ENCODE measurements around the gene TNNT3. TPM values are rescaled to one million over a fixed set of nuclear protein-coding genes. Genes with fewer than 3 reads are reported as not detected.

The TNNT3 gene
- total RNA-seq, 1 experiment from 2014 or later = 0.71 TPM

GRCh38 chr11:1969776-1970175 lies 50.3 kb downstream of the TNNT3 start:
- Histone ChIP-seq H4K20me1 (ENCODE audit: insufficient read depth) (no peaks in the 10 kb centered on the region), H3K9me2 (ENCODE audit: insufficient read depth) (no peaks in the 10 kb centered on the region), H3K9ac (ENCODE audit: low read length) (no peak overlapping the region), H3K36me3 (ENCODE audit: control insufficient read depth in 1 of 2, insufficient read depth in 2 of 2, low read length in 2 of 2) (no peaks in the 10 kb centered on the region), H3K79me2 (ENCODE audit: insufficient read depth, low read length) (no peaks in the 10 kb centered on the region), H3K27ac (ENCODE audit: low read depth, low read length) (no peak overlapping the region), H2AFZ (ENCODE audit: low read depth, low read length, poor library complexity, severe bottlenecking) (no peak overlapping the region), H3K4me2 (ENCODE audit: low read length) (no peak overlapping the region), H3K4me1 (ENCODE audit: control insufficient read depth in 1 of 2, insufficient read depth in 2 of 2, low read length in 2 of 2) (no peaks in the 10 kb centered on the region), H3K4me3 (replicated peaks in 1 of 2; ENCODE audit: low read depth in 1 of 2, low read length in 2 of 2) (no peak overlapping the region), H3K27me3 (ENCODE audit: insufficient read depth, low read length) (no peaks in the 10 kb centered on the region), H3K9me3 (ENCODE audit: control insufficient read depth in 1 of 2, insufficient read depth in 1 of 2, low read depth in 1 of 2, low read length in 2 of 2) (no peaks in the 10 kb centered on the region)
- BruUV-seq (replicated peaks) = no TSS peak
- TF ChIP-seq EZH2 (IDR thresholded peaks at IDR 0.05) = no peak
- no peak for TF ChIP-seq FOSL1 (IDR thresholded peaks at IDR 0.05; ENCODE audit: low read depth)
- no peak for TF ChIP-seq POLR2AphosphoS5 (IDR thresholded peaks at IDR 0.05; ENCODE audit: low read depth, low read length)
- no peak for TF ChIP-seq ATF3 (IDR thresholded peaks at IDR 0.05)
- no peak for TF ChIP-seq EZH2phosphoT487 (IDR thresholded peaks at IDR 0.05; ENCODE audit: borderline replicate concordance)
- no peak for TF ChIP-seq YY1 (IDR thresholded peaks at IDR 0.05; ENCODE audit: extremely low read depth, insufficient replicate concordance, low read depth, low read length)
- TF ChIP-seq, protein P1, sequence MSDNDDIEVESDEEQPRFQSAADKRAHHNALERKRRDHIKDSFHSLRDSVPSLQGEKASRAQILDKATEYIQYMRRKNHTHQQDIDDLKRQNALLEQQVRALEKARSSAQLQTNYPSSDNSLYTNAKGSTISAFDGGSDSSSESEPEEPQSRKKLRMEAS (IDR thresholded peaks at IDR 0.05) = no peak
- CTCF ChIA-PET = interaction anchor here (0.7 kb wide), 1 partner anchor 182 kb away, joined by 3 read pairs; no protein-coding TSS in a partner anchor
- intact Hi-C loops (cut with micrococcal nuclease) = no loop called here
- ATAC-seq = no peak
- RAD21 ChIA-PET (ENCODE audit: low non-redundant PET in 1 of 2, low total read pairs in 2 of 2, uncharacterized antibody in 2 of 2, unreplicated experiment in 2 of 2) = no interaction called here
- DNase-seq (ENCODE audit: low read depth, low spot score) = no peak
- POLR2A ChIA-PET = no interaction called here

DNA sequence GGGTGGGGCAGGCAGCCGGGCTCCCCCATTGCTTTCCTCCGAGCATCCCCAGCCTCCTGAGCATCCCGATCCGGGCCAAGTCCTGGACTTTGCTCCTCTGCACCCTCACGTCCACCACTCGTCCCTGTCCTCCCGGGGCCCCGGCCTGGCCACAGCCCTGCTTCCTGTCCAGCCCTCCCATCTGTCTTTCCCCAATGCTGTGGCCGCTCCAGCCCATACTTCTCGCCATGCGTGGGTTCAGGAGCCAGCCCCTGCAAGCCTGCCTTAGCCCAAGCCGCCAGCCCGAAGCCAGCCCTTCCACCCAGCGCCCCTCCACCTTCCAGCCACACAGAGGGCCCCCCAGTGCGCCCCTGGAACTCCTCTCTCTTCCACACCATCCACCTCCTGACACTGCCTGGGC lies 51.5 kb downstream of the TNNT3 start:
- Histone ChIP-seq H3K4me3 (replicated peaks in 1 of 2; ENCODE audit: low read depth in 1 of 2, low read length in 2 of 2) (no peak overlapping the region), H2AFZ (ENCODE audit: low read depth, low read length, poor library complexity, severe bottlenecking) (no peak overlapping the region), H3K4me2 (ENCODE audit: low read length) (no peak overlapping the region), H3K36me3 (ENCODE audit: control insufficient read depth in 1 of 2, insufficient read depth in 2 of 2, low read length in 2 of 2) (no peaks in the 10 kb centered on the region), H3K27ac (ENCODE audit: low read depth, low read length) (no peak overlapping the region), H3K9me2 (ENCODE audit: insufficient read depth) (no peaks in the 10 kb centered on the region), H3K9me3 (ENCODE audit: control insufficient read depth in 1 of 2, insufficient read depth in 1 of 2, low read depth in 1 of 2, low read length in 2 of 2) (no peaks in the 10 kb centered on the region), H3K4me1 (ENCODE audit: control insufficient read depth in 1 of 2, insufficient read depth in 2 of 2, low read length in 2 of 2) (no peaks in the 10 kb centered on the region), H3K79me2 (ENCODE audit: insufficient read depth, low read length) (no peaks in the 10 kb centered on the region), H3K27me3 (ENCODE audit: insufficient read depth, low read length) (no peaks in the 10 kb centered on the region), H3K9ac (ENCODE audit: low read length) (no peak overlapping the region), H4K20me1 (ENCODE audit: insufficient read depth) (no peaks in the 10 kb centered on the region)
- no peak for TF ChIP-seq YY1 (IDR thresholded peaks at IDR 0.05; ENCODE audit: extremely low read depth, insufficient replicate concordance, low read depth, low read length)
- TF ChIP-seq RAD21 (IDR thresholded peaks at IDR 0.05; ENCODE audit: low read depth) = no peak
- TF ChIP-seq, protein P1 (IDR thresholded peaks at IDR 0.05) = no peak
- TF ChIP-seq ZFX (IDR thresholded peaks at IDR 0.05) = no peak
- no peak for TF ChIP-seq SIN3A (IDR thresholded peaks at IDR 0.05; ENCODE audit: low read depth)
- TF ChIP-seq, protein P2, sequence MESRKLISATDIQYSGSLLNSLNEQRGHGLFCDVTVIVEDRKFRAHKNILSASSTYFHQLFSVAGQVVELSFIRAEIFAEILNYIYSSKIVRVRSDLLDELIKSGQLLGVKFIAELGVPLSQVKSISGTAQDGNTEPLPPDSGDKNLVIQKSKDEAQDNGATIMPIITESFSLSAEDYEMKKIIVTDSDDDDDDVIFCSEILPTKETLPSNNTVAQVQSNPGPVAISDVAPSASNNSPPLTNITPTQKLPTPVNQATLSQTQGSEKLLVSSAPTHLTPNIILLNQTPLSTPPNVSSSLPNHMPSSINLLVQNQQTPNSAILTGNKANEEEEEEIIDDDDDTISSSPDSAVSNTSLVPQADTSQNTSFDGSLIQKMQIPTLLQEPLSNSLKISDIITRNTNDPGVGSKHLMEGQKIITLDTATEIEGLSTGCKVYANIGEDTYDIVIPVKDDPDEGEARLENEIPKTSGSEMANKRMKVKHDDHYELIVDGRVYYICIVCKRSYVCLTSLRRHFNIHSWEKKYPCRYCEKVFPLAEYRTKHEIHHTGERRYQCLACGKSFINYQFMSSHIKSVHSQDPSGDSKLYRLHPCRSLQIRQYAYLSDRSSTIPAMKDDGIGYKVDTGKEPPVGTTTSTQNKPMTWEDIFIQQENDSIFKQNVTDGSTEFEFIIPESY (IDR thresholded peaks at IDR 0.05; ENCODE audit: extremely low read depth, insufficient replicate concordance, low read length) = no peak
- no peak for TF ChIP-seq ZNF274 (IDR thresholded peaks at IDR 0.05; ENCODE audit: low read depth, low read length)
- TF ChIP-seq ELF1 (IDR thresholded peaks at IDR 0.05; ENCODE audit: borderline replicate concordance, low read depth) = no peak
- TF ChIP-seq CBX3 (IDR thresholded peaks at IDR 0.05; ENCODE audit: low read depth) = no peak
- no peak for TF ChIP-seq POLR2A (IDR thresholded peaks at IDR 0.05; ENCODE audit: borderline replicate concordance, extremely low read depth, insufficient read depth, insufficient read length)
- TF ChIP-seq EZH2phosphoT487 (IDR thresholded peaks at IDR 0.05; ENCODE audit: borderline replicate concordance) = no peak
- no peak for TF ChIP-seq FOSL1 (IDR thresholded peaks at IDR 0.05; ENCODE audit: low read depth)
- TF ChIP-seq JUND (IDR thresholded peaks at IDR 0.05) = no peak
- RAD21 ChIA-PET (ENCODE audit: low non-redundant PET in 1 of 2, low total read pairs in 2 of 2, uncharacterized antibody in 2 of 2, unreplicated experiment in 2 of 2) = no interaction called here
- POLR2A ChIA-PET = no interaction called here
- intact Hi-C loops (cut with micrococcal nuclease) = no loop called here
- no peak for ATAC-seq
- CTCF ChIA-PET = no interaction called here
- no peak for DNase-seq (ENCODE audit: low read depth, low spot score)
- no TSS peak for BruUV-seq (replicated peaks)
